ENCODE data around the gene ANKH. TPM values are rescaled to one million over a fixed set of nuclear protein-coding genes. Genes with fewer than 3 reads are reported as not detected.

The ANKH gene
- polyA plus RNA-seq, 1 experiment: 14.2 TPM

GRCh38 chr5:14859980-14860379 is 11.6 kb downstream of the ANKH start:
- no peaks in the 10 kb centered on the region for H3K9me3 ChIP-seq (ENCODE audit: control insufficient read depth, insufficient read depth, low read length)
- DNase-seq (ENCODE audit: low read depth, low spot score): no peak
- no peaks in the 10 kb centered on the region for H3K27me3 ChIP-seq (ENCODE audit: control insufficient read depth, insufficient read depth, low read length)
- no peak for TF ChIP-seq CTCF (IDR thresholded peaks at IDR 0.05; ENCODE audit: low read depth, low read length)
- POLR2A ChIA-PET: no interaction called here
- no peak overlapping the region for H3K4me3 ChIP-seq (ENCODE audit: low read depth, low read length)
- H3K27ac ChIP-seq (ENCODE audit: low read depth, low read length): no peak overlapping the region
- CTCF ChIA-PET: interaction anchor here (1.7 kb wide), 1 partner anchor 133 kb away, joined by 10 read pairs; no protein-coding TSS in a partner anchor

- DNase-seq (ENCODE audit: low read depth, low spot score): no peak
- no peak for TF ChIP-seq CTCF (IDR thresholded peaks at IDR 0.05; ENCODE audit: low read depth, low read length)
- no peaks in the 10 kb centered on the region for H3K27me3 ChIP-seq (ENCODE audit: control insufficient read depth, insufficient read depth, low read length)
- no peak overlapping the region for H3K27ac ChIP-seq (ENCODE audit: low read depth, low read length)
- CTCF ChIA-PET: interaction anchor here (1.7 kb wide), 1 partner anchor 132 kb away, joined by 10 read pairs; no protein-coding TSS in a partner anchor
- no peak overlapping the region for H3K4me3 ChIP-seq (ENCODE audit: low read depth, low read length)
- no peaks in the 10 kb centered on the region for H3K9me3 ChIP-seq (ENCODE audit: control insufficient read depth, insufficient read depth, low read length)
- POLR2A ChIA-PET: no interaction called here
Observed at GRCh38 chr5:14859150-14859549, 12.4 kb downstream of the ANKH start.

GRCh38 chr5:14855366-14855765 is 16.2 kb downstream of the ANKH start:
- no peak for TF ChIP-seq CTCF (IDR thresholded peaks at IDR 0.05; ENCODE audit: low read depth, low read length)
- Histone ChIP-seq H3K27me3 (ENCODE audit: control insufficient read depth, insufficient read depth, low read length) (no peaks in the 10 kb centered on the region), H3K9me3 (ENCODE audit: control insufficient read depth, insufficient read depth, low read length) (no peaks in the 10 kb centered on the region), H3K4me3 (ENCODE audit: low read depth, low read length) (no peak overlapping the region), H3K27ac (ENCODE audit: low read depth, low read length) (no peak overlapping the region)
- ChIA-PET CTCF (no interaction called here), POLR2A (no interaction called here)
- DNase-seq (ENCODE audit: low read depth, low spot score): no peak

GRCh38 chr5:14854799-14855198 is 16.8 kb downstream of the ANKH start:
- Histone ChIP-seq H3K9me3 (ENCODE audit: control insufficient read depth, insufficient read depth, low read length) (no peaks in the 10 kb centered on the region), H3K4me3 (ENCODE audit: low read depth, low read length) (no peak overlapping the region), H3K27me3 (ENCODE audit: control insufficient read depth, insufficient read depth, low read length) (no peaks in the 10 kb centered on the region), H3K27ac (ENCODE audit: low read depth, low read length) (no peak overlapping the region)
- POLR2A ChIA-PET: no interaction called here
- no peak for TF ChIP-seq CTCF (IDR thresholded peaks at IDR 0.05; ENCODE audit: low read depth, low read length)
- CTCF ChIA-PET: interaction anchor here (0.7 kb wide), 1 partner anchor 128 kb away, joined by 4 read pairs; no protein-coding TSS in a partner anchor
- DNase-seq (ENCODE audit: low read depth, low spot score): no peak

- Histone ChIP-seq H3K27ac (ENCODE audit: low read depth, low read length) (no peak overlapping the region), H3K9me3 (ENCODE audit: control insufficient read depth, insufficient read depth, low read length) (no peaks in the 10 kb centered on the region), H3K4me3 (ENCODE audit: low read depth, low read length) (no peak overlapping the region), H3K27me3 (ENCODE audit: control insufficient read depth, insufficient read depth, low read length) (no peaks in the 10 kb centered on the region)
- no peak for TF ChIP-seq CTCF (IDR thresholded peaks at IDR 0.05; ENCODE audit: low read depth, low read length)
- CTCF ChIA-PET: no interaction called here
- POLR2A ChIA-PET: no interaction called here
- DNase-seq (ENCODE audit: low read depth, low spot score): no peak
Observed at GRCh38 chr5:14853685-14854084, 17.9 kb downstream of the ANKH start.
